ENCODE measurements around the gene COQ10A. TPM values are rescaled to one million over a fixed set of nuclear protein-coding genes. Genes with fewer than 3 reads are reported as not detected.

Gene COQ10A
- polyA plus RNA-seq, 3 donors: 1.7 to 13.5 (median 2.0) TPM

DNA sequence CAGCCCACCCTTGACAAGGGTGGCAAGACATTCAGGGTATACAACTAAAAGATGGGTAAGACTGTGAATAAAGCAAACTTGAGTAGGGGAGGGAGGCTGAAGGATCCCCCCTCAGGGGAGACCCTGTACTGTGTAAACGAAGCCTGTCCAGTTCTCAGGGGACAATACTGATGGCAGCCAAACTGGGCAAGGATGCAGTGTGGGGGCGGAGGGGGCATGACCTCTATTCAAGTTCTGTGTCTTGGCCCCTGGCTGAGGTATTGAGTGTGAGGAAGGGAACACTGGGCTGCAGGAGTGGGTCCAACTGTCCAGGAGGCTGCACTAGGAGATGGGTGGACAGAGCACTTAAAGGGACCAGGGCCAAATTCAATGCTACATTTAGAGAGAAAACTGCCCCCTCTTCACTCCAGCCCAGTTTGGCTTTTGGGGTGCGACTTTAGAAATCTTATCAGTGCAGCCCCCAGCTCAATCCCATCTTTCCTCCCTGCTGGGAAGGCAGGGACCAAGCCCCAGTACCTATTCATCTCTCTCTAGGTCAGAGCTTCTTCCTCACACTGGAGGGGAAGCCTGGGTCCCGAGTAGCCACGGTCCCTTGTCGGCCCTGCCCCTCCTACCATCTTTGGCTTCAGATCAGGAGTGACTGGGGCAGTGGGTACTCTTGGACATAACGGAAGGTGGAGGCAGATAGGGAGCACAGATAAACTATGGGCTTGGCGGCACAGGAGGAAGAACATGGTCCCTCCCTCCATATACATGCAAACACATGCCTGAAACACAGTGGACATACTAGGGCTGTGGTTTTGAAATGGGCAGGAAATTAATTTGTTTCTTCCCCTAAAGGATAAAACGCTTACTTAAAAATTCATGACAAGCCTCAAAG lies 25.1 kb upstream of the COQ10A start:
- H3K36me3 Mint-ChIP-seq: peaks cover 66 to 81% of the 10 kb centered on the region in 2 donors
- Histone ChIP-seq H2AFZ (ENCODE audit: insufficient read depth, low read depth, low read length, poor library complexity, severe bottlenecking) (no peak overlapping the region), H3K36me3 (replicated peaks in 1 of 2; ENCODE audit: control insufficient read depth in 1 of 2, insufficient read depth in 2 of 2, low read length in 2 of 2) (peaks cover 57 to 80% of the 10 kb centered on the region in 2 donors), H3K27ac (ENCODE audit: low read depth in 1 of 2, low read length in 2 of 2) (no peak overlapping the region), H3K9me3 (replicated peaks in 1 of 2; ENCODE audit: control insufficient read depth in 1 of 2, insufficient read depth in 1 of 2, low read length in 2 of 2) (no peaks in the 10 kb centered on the region), H3K79me2 (ENCODE audit: insufficient read depth, low read length) (no peaks in the 10 kb centered on the region), H3K4me1 (ENCODE audit: control insufficient read depth in 1 of 2, insufficient read depth in 2 of 2, low read length in 2 of 2) (no peaks in the 10 kb centered on the region), H4K20me1 (ENCODE audit: insufficient read depth, low read length) (no peaks in the 10 kb centered on the region), H3K27me3 (ENCODE audit: control insufficient read depth in 2 of 2, insufficient read depth in 2 of 2, low read length in 2 of 2) (no peaks in the 10 kb centered on the region), H3K9ac (ENCODE audit: insufficient read depth, low read length, poor library complexity, severe bottlenecking) (no peak overlapping the region), H3K4me3 (replicated peaks in 1 of 3; ENCODE audit: low read depth in 2 of 3, low read length in 3 of 3) (no peak overlapping the region), H3K4me2 (replicated peaks; ENCODE audit: extremely low read depth, low read length, poor library complexity, severe bottlenecking) (no peak overlapping the region)
- H3K4me3 Mint-ChIP-seq: no peak overlapping the region
- TF ChIP-seq CTCF (IDR thresholded peaks at IDR 0.05): no peak
- WGBS (ENCODE audit: insufficient coverage): 100% methylated on average over 3 of the region's 9 CpGs
- H3K9me3 Mint-ChIP-seq: no peaks in the 10 kb centered on the region
- no peak for DNase-seq
- intact Hi-C loops (cut with micrococcal nuclease): no loop called here
- peak overlapping the region in 2 of 7 donors; percentile 33 to 53 for H3K27ac Mint-ChIP-seq
- H3K4me1 Mint-ChIP-seq: no peaks in the 10 kb centered on the region
- H3K27me3 Mint-ChIP-seq (ENCODE audit: low read depth in 3 of 3): no peaks in the 10 kb centered on the region

DNA sequence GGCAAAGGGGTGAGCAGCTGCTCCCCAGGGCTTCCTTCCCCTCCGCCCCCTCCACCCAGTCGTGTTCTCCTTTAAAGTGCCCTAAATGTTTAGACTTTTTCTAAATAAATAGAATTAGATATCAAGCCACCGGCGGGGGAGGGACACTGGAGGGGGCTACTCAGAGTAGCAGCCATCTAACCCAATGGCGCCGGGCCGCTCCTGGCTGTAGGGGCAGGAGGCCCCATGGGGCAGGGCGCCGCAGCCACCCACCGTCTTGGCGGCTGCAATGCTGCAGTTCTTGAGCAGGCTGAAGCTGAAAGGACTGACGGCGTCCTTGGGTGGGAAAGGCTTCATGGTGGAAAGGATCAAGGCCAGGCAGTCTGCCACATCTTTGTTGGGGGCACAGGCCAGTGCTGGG lies 23.8 kb upstream of the COQ10A start:
- H3K27ac ChIP-seq (ENCODE audit: low read depth in 1 of 2, low read length in 2 of 2): no peak overlapping the region
- no peaks in the 10 kb centered on the region for H3K27me3 ChIP-seq (ENCODE audit: control insufficient read depth in 2 of 2, insufficient read depth in 2 of 2, low read length in 2 of 2)
- Mint-ChIP-seq H3K9me3 (no peaks in the 10 kb centered on the region), H3K27me3 (ENCODE audit: low read depth in 3 of 3) (peaks cover 0 to 2% (median 0%) of the 10 kb centered on the region in 3 donors), H3K4me3 (no peak overlapping the region), H3K27ac (peak overlapping the region in 1 of 7 donors; percentile 23), H3K36me3 (peaks cover 75 to 88% of the 10 kb centered on the region in 2 donors), H3K4me1 (no peaks in the 10 kb centered on the region)
- H3K36me3 ChIP-seq (replicated peaks in 1 of 2; ENCODE audit: control insufficient read depth in 1 of 2, insufficient read depth in 2 of 2, low read length in 2 of 2): peaks cover 67 to 87% of the 10 kb centered on the region in 2 donors
- DNase-seq: no peak
- 100% methylated on average over 1 of the region's 13 CpGs for WGBS (ENCODE audit: insufficient coverage)
- H4K20me1 ChIP-seq (ENCODE audit: insufficient read depth, low read length): no peaks in the 10 kb centered on the region
- intact Hi-C loops (cut with micrococcal nuclease): no loop called here
- H3K4me2 ChIP-seq (replicated peaks; ENCODE audit: extremely low read depth, low read length, poor library complexity, severe bottlenecking): no peak overlapping the region
- no peaks in the 10 kb centered on the region for H3K4me1 ChIP-seq (ENCODE audit: control insufficient read depth in 1 of 2, insufficient read depth in 2 of 2, low read length in 2 of 2)
- H3K79me2 ChIP-seq (ENCODE audit: insufficient read depth, low read length): no peaks in the 10 kb centered on the region
- TF ChIP-seq CTCF (IDR thresholded peaks at IDR 0.05): no peak
- no peak overlapping the region for H3K9ac ChIP-seq (ENCODE audit: insufficient read depth, low read length, poor library complexity, severe bottlenecking)
- H3K4me3 ChIP-seq (replicated peaks in 1 of 3; ENCODE audit: low read depth in 2 of 3, low read length in 3 of 3): no peak overlapping the region
- H3K9me3 ChIP-seq (replicated peaks in 1 of 2; ENCODE audit: control insufficient read depth in 1 of 2, insufficient read depth in 1 of 2, low read length in 2 of 2): no peaks in the 10 kb centered on the region
- no peak overlapping the region for H2AFZ ChIP-seq (ENCODE audit: insufficient read depth, low read depth, low read length, poor library complexity, severe bottlenecking)
